Neural cell (in vitro differentiated cells): ENCODE results near the gene KMT2D. TPM values are rescaled to one million over a fixed set of nuclear protein-coding genes. Genes with fewer than 3 reads are reported as not detected.

Source experiments
- H2AFZ ChIP-seq: fragments of 200-600, 300-800 bp; sonication (generic), shearing (Covaris generic); 2 replicates; pipeline ENCODE4 v1.6.0; 2014; ENCODE audit warnings: low read depth, mild to moderate bottlenecking, antibody characterized with exemption, low read length, moderate library complexity
- H3F3A ChIP-seq: fragments of 200-600 bp; shearing (Covaris generic); 2 replicates; pipeline ENCODE4 v1.6.1; 2016; ENCODE audit warnings: mild to moderate bottlenecking, moderate library complexity, mixed read lengths, antibody characterized with exemption, low read length; ENCODE audit not compliant: insufficient read depth, poor library complexity, severe bottlenecking
- H3K27ac ChIP-seq: fragments of 200-600, 300-800 bp; sonication (generic), shearing (Covaris generic); 2 replicates; pipeline ENCODE4 v1.5.1; 2014; ENCODE audit warnings: mild to moderate bottlenecking, low read length, moderate library complexity
- H3K27me3 ChIP-seq: fragments of 300-800, 200-600 bp; sonication (generic), shearing (Covaris generic); 2 replicates; pipeline ENCODE4 v1.6.0; 2014; ENCODE audit warnings: mild to moderate bottlenecking, low read depth, low read length, moderate library complexity; ENCODE audit not compliant: insufficient read depth
- H3K36me3 ChIP-seq: fragments of 300-800, 200-600 bp; sonication (generic), shearing (Covaris generic); 2 replicates; pipeline ENCODE4 v1.5.1; 2014; ENCODE audit warnings: mild to moderate bottlenecking, antibody characterized with exemption, low read length, moderate library complexity; ENCODE audit not compliant: insufficient read depth
- H3K4me2 ChIP-seq: fragments of 300-800, 200-600 bp; sonication (generic), shearing (Covaris generic); 2 replicates; pipeline ENCODE4 v1.6.0; 2014; ENCODE audit warnings: mild to moderate bottlenecking, low read length
- H3K4me3 ChIP-seq: fragments of 300-800, 200-600 bp; sonication (generic), shearing (Covaris generic); 2 replicates; pipeline ENCODE4 v1.5.1; 2014; ENCODE audit warnings: mild to moderate bottlenecking, low read length, moderate library complexity
- H3K79me2 ChIP-seq: fragments of 200-600 bp; shearing (Covaris generic); replicated peaks from 2 replicates; pipeline ENCODE4 v1.6.0; 2014; ENCODE audit warnings: mild to moderate bottlenecking, low read length, moderate library complexity; ENCODE audit not compliant: insufficient read depth
- H3K9ac ChIP-seq: fragments of 300-800, 200-600 bp; sonication (generic), shearing (Covaris generic); 2 replicates; pipeline ENCODE4 v1.6.1; 2016; ENCODE audit warnings: mild to moderate bottlenecking, low read length, mixed read lengths
- H3K9me2 ChIP-seq: fragments of 200-600 bp; shearing (Covaris generic); 2 replicates; pipeline ENCODE4 v1.6.1; 2016; ENCODE audit warnings: mild to moderate bottlenecking, low read length, mixed read lengths; ENCODE audit not compliant: insufficient read depth
- H3K9me3 ChIP-seq: fragments of 200-600, 300-800 bp; sonication (generic), shearing (Covaris generic); 2 replicates; pipeline ENCODE4 v1.6.1; 2016; ENCODE audit warnings: mild to moderate bottlenecking, mixed run types, low read length, moderate library complexity, mixed read lengths
- H4K20me1 ChIP-seq: fragments of 200-600 bp; shearing (Covaris generic); 2 replicates; pipeline ENCODE4 v1.6.1; 2016; ENCODE audit warnings: mild to moderate bottlenecking, mixed run types; ENCODE audit not compliant: insufficient read depth
- CTCF ChIP-seq: fragments of 450-650 bp; IDR thresholded peaks from 2 replicates; pipeline ENCODE4 v1.5.1; 2014; ENCODE audit warnings: antibody characterized with exemption, mild to moderate bottlenecking, moderate library complexity; ENCODE audit not compliant: poor library complexity, severe bottlenecking
- EP300 ChIP-seq: fragments of 450-650 bp; conservative IDR thresholded peaks from 2 replicates; pipeline ENCODE4 v1.6.1; 2014; ENCODE audit warnings: antibody characterized with exemption, mild to moderate bottlenecking, moderate library complexity; ENCODE audit not compliant: poor library complexity, severe bottlenecking
- MXI1 ChIP-seq: fragments of 450-650 bp; conservative IDR thresholded peaks from 2 replicates; pipeline ENCODE4 v1.6.1; 2014; ENCODE audit warnings: antibody characterized with exemption, mild to moderate bottlenecking; ENCODE audit not compliant: poor library complexity, severe bottlenecking
- POLR2AphosphoS5 ChIP-seq: IDR thresholded peaks from 2 replicates; pipeline ENCODE4 v1.6.1; 2012
- RAD21 ChIP-seq: fragments of 450-650 bp; conservative IDR thresholded peaks from 2 replicates; pipeline ENCODE4 v1.6.1; 2014; ENCODE audit warnings: antibody characterized with exemption, mild to moderate bottlenecking, moderate library complexity
- REST ChIP-seq: IDR thresholded peaks from 2 replicates; pipeline ENCODE4 v1.6.1; 2012; ENCODE audit warnings: borderline replicate concordance
- SMC3 ChIP-seq: fragments of 450-650 bp; conservative IDR thresholded peaks from 2 replicates; pipeline ENCODE4 v1.6.1; 2014; ENCODE audit warnings: antibody characterized with exemption, mild to moderate bottlenecking, moderate library complexity; ENCODE audit not compliant: poor library complexity
- TAF1 ChIP-seq: IDR thresholded peaks from 2 replicates; pipeline ENCODE4 v1.6.1; 2012; ENCODE audit warnings: low read depth
- polyA plus RNA-seq: library from polyadenylated mRNA; depleted of rRNA; stranded (reverse); fragments of >200 nt; gene quantifications from 2 replicates; pipeline ENCODE4 v1.2.3, GENCODE V29; 2014

KMT2D gene
- polyA plus RNA-seq, 1 donor from 2014 or later = 15.8 TPM

- TF ChIP-seq RAD21 = no peak
- no peak for TF ChIP-seq TAF1
Measured at GRCh38 chr12:49088932-49089330, 28.3 kb upstream of the KMT2D start (continued).

GRCh38 chr12:49088150-49088931 is 27.7 kb upstream of the KMT2D start:
- Histone ChIP-seq H3K27ac (no peak overlapping the region), H3K4me3 (peak overlapping the region; percentile 36)

More at GRCh38 chr12:49088150-49088931, 27.7 kb upstream of the KMT2D start:
- Histone ChIP-seq H3F3A (no peaks in the 10 kb centered on the region), H3K79me2 (no peaks in the 10 kb centered on the region), H3K9me3 (no peaks in the 10 kb centered on the region), H3K36me3 (no peaks in the 10 kb centered on the region), H2AFZ (no peak overlapping the region), H3K27me3 (peaks cover 61% of the 10 kb centered on the region), H3K9me2 (no peaks in the 10 kb centered on the region), H3K9ac (no peak overlapping the region), H4K20me1 (no peaks in the 10 kb centered on the region), H3K4me2 (no peak overlapping the region)
- TF ChIP-seq EP300 (no peak), POLR2AphosphoS5 (peak; percentile 8), MXI1 (no peak), CTCF (peak; percentile 93), SMC3 (peak; percentile 89), REST (no peak), RAD21 (peak; percentile 82)
